Measurements from ENCODE around the gene IGSF3. TPM values are rescaled to one million over a fixed set of nuclear protein-coding genes. Genes with fewer than 3 reads are reported as not detected.

The IGSF3 gene
- total and polyA plus RNA-seq, 2 of the 13 experiments (the other 11 are each of a cell fraction or from before 2014, with no cell fraction given) = 0.11 to 0.16 TPM

GRCh38 chr1:116570358-116571214 lies 96.9 kb downstream of the IGSF3 start, which contains the start of gene CD58 (continued):
- TF ChIP-seq ZBTB10 (CRISPR knock-in tag; IDR thresholded peaks at IDR 0.05; ENCODE audit: borderline replicate concordance) = no peak
- no peak for TF ChIP-seq HCFC1 (IDR thresholded peaks at IDR 0.05; ENCODE audit: low read depth, low read length)
- no peak for TF ChIP-seq ZNF274 (CRISPR knock-in tag; IDR thresholded peaks at IDR 0.05)
- TF ChIP-seq FOXP4 (CRISPR knock-in tag; IDR thresholded peaks at IDR 0.05) = no peak
- no peak for TF ChIP-seq ZSCAN30 (CRISPR knock-in tag; IDR thresholded peaks at IDR 0.05)
- TF ChIP-seq PHF20 (CRISPR knock-in tag; IDR thresholded peaks at IDR 0.05) = peak; percentile 35; the same call in 1 of the 2 replicates
- peak; percentile 62 for TF ChIP-seq U2AF1 (optimal IDR thresholded peaks at IDR 0.05; ENCODE audit: low read depth, low read length)
- TF ChIP-seq SOX6 (IDR thresholded peaks at IDR 0.05) = no peak
- no peak; the same call in 1 of the 2 replicates for TF ChIP-seq SOX6 (CRISPR knock-in tag; IDR thresholded peaks at IDR 0.05)
- 0 out of 2 replicates have a peak, but pooled peaks have one; percentile 14 for TF ChIP-seq ESRRA (CRISPR knock-in tag; IDR thresholded peaks at IDR 0.05; ENCODE audit: low read depth)
- peak; percentile 44 for TF ChIP-seq UBTF (CRISPR knock-in tag; IDR thresholded peaks at IDR 0.05)
- TF ChIP-seq SKIL (CRISPR knock-in tag; IDR thresholded peaks at IDR 0.05; ENCODE audit: borderline replicate concordance) = no peak
